Right lung (tissue), 5 donors: ENCODE results near the gene CHRNB1. TPM values are rescaled to one million over a fixed set of nuclear protein-coding genes. Genes with fewer than 3 reads are reported as not detected.

Experiments used
- polyA plus RNA-seq, 5 donors: library from polyadenylated mRNA; unstranded; fragments of 120-200 nt; gene quantifications; one replicate each; pipeline versions ENCODE4 v1.2.1 to v1.2.3, GENCODE V29; 2013; ENCODE audit warnings: inconsistent platforms in 1 of 5, low replicate concordance in 1 of 5; ENCODE audit not compliant: insufficient read length in 5 of 5, insufficient read depth in 1 of 5

Gene CHRNB1
- polyA plus RNA-seq, 5 donors: 9.0 to 14.8 (median 10.5) TPM

Other genes with a start within 250 kb of the CHRNB1 start
- 10 to 100 TPM; 33.6 to 62.3 (median 45.4) TPM for gene DLG4, start 225.2 kb upstream of the CHRNB1 start, polyA plus RNA-seq
- 100 to 1,000 TPM; 289 to 380 (median 360) TPM for gene ACADVL, start 225.1 kb upstream of the CHRNB1 start, polyA plus RNA-seq
- 10 to 100 TPM; 42.5 to 62.9 (median 56.0) TPM for gene DVL2, start 210.5 kb upstream of the CHRNB1 start, polyA plus RNA-seq
- gene PHF23, start 205.6 kb upstream of the CHRNB1 start, polyA plus RNA-seq: 10 to 100 TPM; 32.7 to 58.8 (median 46.7) TPM
- gene GABARAP, start 202.6 kb upstream of the CHRNB1 start, polyA plus RNA-seq: 100 to 1,000 TPM; 375 to 529 (median 415) TPM
- 100 to 1,000 TPM; 128 to 156 (median 146) TPM for gene CTDNEP1, start 193.3 kb upstream of the CHRNB1 start, polyA plus RNA-seq
- gene ELP5, start 192.8 kb upstream of the CHRNB1 start, polyA plus RNA-seq: 10 to 100 TPM; 36.6 to 49.7 (median 40.6) TPM
- 10 to 100 TPM; 22.3 to 35.1 (median 33.6) TPM for gene CLDN7, start 182.6 kb upstream of the CHRNB1 start, polyA plus RNA-seq
- gene SLC2A4, start 163.3 kb upstream of the CHRNB1 start, polyA plus RNA-seq: 1 to 10 TPM in 4 of 5 donors, under 1 TPM in 1; 0.80 to 2.7 (median 1.2) TPM
- gene YBX2, start 150.4 kb upstream of the CHRNB1 start, polyA plus RNA-seq: 1 to 10 TPM; 1.2 to 2.4 (median 1.4) TPM
- gene EIF5A, start 137.4 kb upstream of the CHRNB1 start, polyA plus RNA-seq: 100 to 1,000 TPM; 224 to 373 (median 229) TPM
- 10 to 100 TPM; 65.7 to 91.2 (median 81.3) TPM for gene GPS2, start 129.7 kb upstream of the CHRNB1 start, polyA plus RNA-seq
- 10 to 100 TPM; 19.7 to 31.2 (median 28.1) TPM for gene NEURL4, start 115.7 kb upstream of the CHRNB1 start, polyA plus RNA-seq
- gene ACAP1, start 108.5 kb upstream of the CHRNB1 start, polyA plus RNA-seq: 1 to 10 TPM; 5.5 to 9.9 (median 7.5) TPM
- gene KCTD11, start 92.9 kb upstream of the CHRNB1 start, polyA plus RNA-seq: 10 to 100 TPM in 3 of 5 donors, 1 to 10 TPM in 2; 9.6 to 13.9 (median 10.3) TPM
- not detected for gene TMEM95, start 89.9 kb upstream of the CHRNB1 start, polyA plus RNA-seq
- 1 to 10 TPM; 5.1 to 6.8 (median 6.7) TPM for gene TNK1, start 64.0 kb upstream of the CHRNB1 start, polyA plus RNA-seq
- gene PLSCR3, start 50.5 kb upstream of the CHRNB1 start, polyA plus RNA-seq: 10 to 100 TPM; 39.3 to 74.6 (median 57.6) TPM
- gene TMEM256, start 41.0 kb upstream of the CHRNB1 start, polyA plus RNA-seq: 10 to 100 TPM; 67.5 to 86.1 (median 74.5) TPM
- 10 to 100 TPM; 22.6 to 36.3 (median 31.7) TPM for gene NLGN2, start 37.2 kb upstream of the CHRNB1 start, polyA plus RNA-seq
- gene SPEM1, start 24.7 kb upstream of the CHRNB1 start, polyA plus RNA-seq: not detected
- not detected for gene SPEM2, start 19.4 kb upstream of the CHRNB1 start, polyA plus RNA-seq
- gene SPEM3, start 16.2 kb upstream of the CHRNB1 start, polyA plus RNA-seq: not detected
- gene TMEM102, start 9.6 kb upstream of the CHRNB1 start, polyA plus RNA-seq: 1 to 10 TPM; 2.1 to 3.2 (median 2.4) TPM
- 1 to 10 TPM; 1.4 to 2.5 (median 1.9) TPM for gene FGF11, start 5.5 kb upstream of the CHRNB1 start, polyA plus RNA-seq
- 10 to 100 TPM; 36.6 to 52.9 (median 43.8) TPM for gene ZBTB4, start 34.6 kb downstream of the CHRNB1 start, polyA plus RNA-seq
- gene SLC35G6, start 36.4 kb downstream of the CHRNB1 start, polyA plus RNA-seq: under 1 TPM; 0.15 to 0.40 (median 0.35) TPM
- gene POLR2A, start 39.3 kb downstream of the CHRNB1 start, polyA plus RNA-seq: 100 to 1,000 TPM in 1 of 5 donors, 10 to 100 TPM in 4; 79.6 to 127 (median 89.6) TPM
- 10 to 100 TPM; 20.1 to 40.5 (median 31.3) TPM for gene TNFSF12, start 104.0 kb downstream of the CHRNB1 start, polyA plus RNA-seq
- 10 to 100 TPM; 16.2 to 23.2 (median 17.2) TPM for gene TNFSF13, start 113.7 kb downstream of the CHRNB1 start, polyA plus RNA-seq
- 10 to 100 TPM; 61.1 to 72.4 (median 70.5) TPM for gene SENP3, start 116.9 kb downstream of the CHRNB1 start, polyA plus RNA-seq
- gene CD68, start 134.6 kb downstream of the CHRNB1 start, polyA plus RNA-seq: 10 to 100 TPM; 30.7 to 40.7 (median 32.3) TPM
- 10 to 100 TPM; 83.2 to 98.1 (median 93.5) TPM for gene MPDU1, start 138.8 kb downstream of the CHRNB1 start, polyA plus RNA-seq
- gene SOX15, start 145.0 kb downstream of the CHRNB1 start, polyA plus RNA-seq: 1 to 10 TPM; 1.4 to 2.5 (median 1.8) TPM
- 10 to 100 TPM; 33.0 to 43.8 (median 38.6) TPM for gene FXR2, start 169.8 kb downstream of the CHRNB1 start, polyA plus RNA-seq
- 10 to 100 TPM; 70.6 to 93.8 (median 86.2) TPM for gene SAT2, start 182.8 kb downstream of the CHRNB1 start, polyA plus RNA-seq
- 1 to 10 TPM; 1.1 to 2.0 (median 1.2) TPM for gene SHBG, start 185.1 kb downstream of the CHRNB1 start, polyA plus RNA-seq
- gene ATP1B2, start 205.9 kb downstream of the CHRNB1 start, polyA plus RNA-seq: 10 to 100 TPM; 20.5 to 31.5 (median 25.5) TPM
- 10 to 100 TPM; 68.9 to 88.2 (median 78.4) TPM for gene TP53, start 242.4 kb downstream of the CHRNB1 start, polyA plus RNA-seq
- gene WRAP53, start 243.4 kb downstream of the CHRNB1 start, polyA plus RNA-seq: 10 to 100 TPM; 10.3 to 17.5 (median 13.3) TPM